ENCODE measurements around the gene STX2. TPM values are rescaled to one million over a fixed set of nuclear protein-coding genes. Genes with fewer than 3 reads are reported as not detected.

Gene STX2
- total RNA-seq, 4 donors from 2014 or later = 4.8 to 12.0 (median 9.1) TPM

GRCh38 chr12:130826151-130826801, 12.8 kb downstream of the STX2 start:
- Histone ChIP-seq H3K9me3 (no peaks in the 10 kb centered on the region), H3K4me3 (no peak overlapping the region), H3K27me3 (no peaks in the 10 kb centered on the region), H3K27ac (no peak overlapping the region), H3K36me3 (peaks cover 0 to 10% of the 10 kb centered on the region in 2 donors), H3K4me1 (no peaks in the 10 kb centered on the region)
- TF ChIP-seq POLR2A (IDR thresholded peaks at IDR 0.05) = no peak
- peak in 4 of 5 experiments; percentile 27 to 56 (median 35) for TF ChIP-seq CTCF (IDR thresholded peaks at IDR 0.05 in 4 of 5, conservative IDR thresholded peaks at IDR 0.05 in 1 of 5)
- ATAC-seq = no peak
- no peak for DNase-seq
- in situ Hi-C loops (cut with MboI; ENCODE audit: low sequenced_read_pairs in 4 of 4) = no loop called here
- intact Hi-C loops (cut with DNase I; ENCODE audit: low total_unique reads) = no loop called here

- intact Hi-C loops (cut with DNase I; ENCODE audit: low total_unique reads) = no loop called here
- Histone ChIP-seq H3K27me3 (no peaks in the 10 kb centered on the region), H3K36me3 (peaks cover 0 to 10% of the 10 kb centered on the region in 2 donors), H3K4me3 (no peak overlapping the region), H3K9me3 (no peaks in the 10 kb centered on the region), H3K27ac (no peak overlapping the region), H3K4me1 (no peaks in the 10 kb centered on the region)
- DNase-seq (no peak), ATAC-seq (no peak)
- TF ChIP-seq POLR2A (IDR thresholded peaks at IDR 0.05) (no peak), CTCF (IDR thresholded peaks at IDR 0.05 in 4 of 5, conservative IDR thresholded peaks at IDR 0.05 in 1 of 5) (no peak)
- in situ Hi-C loops (cut with MboI; ENCODE audit: low sequenced_read_pairs in 4 of 4) = no loop called here
These were observed 13.3 kb downstream of the STX2 start for GRCh38 chr12:130825771-130826150.

- H3K4me1 ChIP-seq = no peaks in the 10 kb centered on the region
- DNase-seq (no peak), ATAC-seq (no peak)
- H3K27me3 ChIP-seq = no peaks in the 10 kb centered on the region
- intact Hi-C loops (cut with DNase I; ENCODE audit: low total_unique reads) = no loop called here
- peaks cover 0 to 10% of the 10 kb centered on the region in 2 donors for H3K36me3 ChIP-seq
- TF ChIP-seq CTCF (IDR thresholded peaks at IDR 0.05 in 4 of 5, conservative IDR thresholded peaks at IDR 0.05 in 1 of 5) = no peak
- no peak for TF ChIP-seq POLR2A (IDR thresholded peaks at IDR 0.05)
- H3K4me3 ChIP-seq = no peak overlapping the region
- in situ Hi-C loops (cut with MboI; ENCODE audit: low sequenced_read_pairs in 4 of 4) = no loop called here
- H3K9me3 ChIP-seq = no peaks in the 10 kb centered on the region
- H3K27ac ChIP-seq = no peak overlapping the region
These were observed 19.4 kb downstream of the STX2 start for GRCh38 chr12:130819681-130820080.

- no peaks in the 10 kb centered on the region for H3K27me3 ChIP-seq
- intact Hi-C loops (cut with DNase I; ENCODE audit: low total_unique reads) = no loop called here
These were observed 20.1 kb downstream of the STX2 start for GRCh38 chr12:130818635-130819576.

More at GRCh38 chr12:130818635-130819576, 20.1 kb downstream of the STX2 start:
- TF ChIP-seq CTCF (IDR thresholded peaks at IDR 0.05 in 4 of 5, conservative IDR thresholded peaks at IDR 0.05 in 1 of 5) (peak; percentile 12 to 75 (median 55)), POLR2A (IDR thresholded peaks at IDR 0.05) (no peak)
- in situ Hi-C loops (cut with MboI; ENCODE audit: low sequenced_read_pairs in 4 of 4) = no loop called here
- H3K4me1 ChIP-seq = no peaks in the 10 kb centered on the region
- H3K36me3 ChIP-seq = peaks cover 0 to 10% of the 10 kb centered on the region in 2 donors
- no peaks in the 10 kb centered on the region for H3K9me3 ChIP-seq
- no peak overlapping the region for H3K27ac ChIP-seq
- DNase-seq (no peak), ATAC-seq (no peak)
- H3K4me3 ChIP-seq = peak overlapping the region; percentile 18 to 48 (median 41)

All from gastrocnemius medialis (tissue), 4 donors.